Endometrial microvascular endothelial cells (primary cell): ENCODE data around the gene UGT1A9. TPM values are rescaled to one million over a fixed set of nuclear protein-coding genes. Genes with fewer than 3 reads are reported as not detected.

ENCODE experiments used
- in situ Hi-C: cut with HindIII; loops from 2 replicates; pipeline ENCODE4 v1.10.0; 2017; ENCODE audit warnings: low sequenced_read_pairs, low pct_unique_long_range_greater_than_20kb; ENCODE audit errors: inconsistent ontology term
- total RNA-seq: library from RNA; depleted of rRNA; stranded (reverse); fragments of >200 nt; gene quantifications from one replicate; pipeline ENCODE4 v1.2.3, GENCODE V29; 2015; ENCODE audit errors: inconsistent ontology term

UGT1A9 gene
- total RNA-seq, 1 donor from 2014 or later: not detected

DNA sequence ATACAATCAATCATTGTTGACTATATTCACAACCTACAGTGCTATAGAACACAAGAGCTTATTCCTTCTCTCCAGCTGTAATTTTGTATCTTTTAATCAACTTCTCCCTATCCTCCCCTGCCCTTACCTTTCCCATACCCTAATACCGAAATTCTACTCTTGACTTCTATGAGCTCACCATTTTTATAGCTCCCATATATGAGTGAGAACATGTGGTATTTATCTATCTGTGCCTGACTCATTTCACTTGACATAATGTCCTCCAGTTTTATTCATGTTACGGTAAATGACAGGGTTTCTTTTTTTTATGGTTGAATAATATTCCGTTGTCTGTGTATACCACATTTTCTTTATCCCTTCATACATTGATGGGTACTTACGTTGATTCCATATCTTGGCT is 109.1 kb downstream of the UGT1A9 start:
- in situ Hi-C loops: no loop called here

DNA sequence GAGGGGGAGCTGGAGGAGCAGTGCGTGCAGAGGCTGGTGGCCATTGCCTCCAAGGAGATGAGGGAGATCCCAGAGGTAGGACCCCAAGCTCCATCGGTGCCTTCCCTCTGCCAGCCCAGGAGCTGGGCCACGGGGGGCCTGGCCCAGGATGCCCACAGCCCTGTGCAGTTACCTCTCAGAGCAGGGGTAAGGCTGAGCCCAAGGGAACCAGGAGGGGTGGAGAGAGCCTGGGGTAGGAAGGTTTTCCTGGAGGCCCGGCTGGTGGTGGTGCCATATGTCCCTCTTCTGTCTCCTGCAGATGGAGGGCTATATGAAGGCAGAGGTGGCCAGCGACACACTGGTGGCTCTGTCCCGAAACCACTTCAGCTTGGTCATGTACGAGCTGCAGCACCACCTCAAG is 117.9 kb downstream of the UGT1A9 start:
- in situ Hi-C loops: no loop called here

DNA sequence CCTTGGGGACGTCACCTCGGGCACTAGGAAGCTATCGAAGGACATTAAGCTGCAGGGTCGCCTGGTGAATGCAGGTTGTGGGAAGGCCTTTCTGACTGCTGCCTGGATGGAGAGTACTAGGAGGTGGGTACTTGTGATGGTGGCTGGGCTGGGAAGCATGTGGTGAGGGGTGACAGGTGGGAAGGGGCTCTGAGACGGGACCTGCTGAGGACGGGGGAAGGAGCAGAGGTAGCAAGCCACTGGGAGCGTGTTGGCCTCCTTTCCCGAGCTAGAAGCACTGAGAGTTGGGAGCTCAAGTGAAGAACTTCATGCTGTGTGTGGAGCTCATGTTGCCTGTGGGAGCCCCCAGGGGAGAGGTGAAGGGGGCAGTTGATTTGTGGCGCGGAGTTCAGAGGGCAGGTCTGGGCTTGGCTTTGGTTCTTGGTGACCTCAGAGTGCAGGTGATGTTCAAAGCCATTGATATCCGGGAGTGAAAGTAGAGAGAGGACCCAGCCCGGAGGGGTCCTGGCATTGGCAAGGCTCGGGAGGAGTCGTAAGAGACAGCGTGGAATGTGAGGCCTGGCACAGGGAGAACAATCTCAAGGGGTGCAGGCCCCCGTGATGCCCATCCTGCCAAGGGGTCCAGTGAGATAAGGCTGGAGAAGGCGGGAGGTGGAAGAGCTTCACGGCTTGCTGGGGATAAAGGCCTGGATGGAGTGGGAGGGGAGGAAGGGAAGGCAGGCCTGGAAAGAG is 119.6 kb downstream of the UGT1A9 start:
- in situ Hi-C loops: no loop called here

DNA sequence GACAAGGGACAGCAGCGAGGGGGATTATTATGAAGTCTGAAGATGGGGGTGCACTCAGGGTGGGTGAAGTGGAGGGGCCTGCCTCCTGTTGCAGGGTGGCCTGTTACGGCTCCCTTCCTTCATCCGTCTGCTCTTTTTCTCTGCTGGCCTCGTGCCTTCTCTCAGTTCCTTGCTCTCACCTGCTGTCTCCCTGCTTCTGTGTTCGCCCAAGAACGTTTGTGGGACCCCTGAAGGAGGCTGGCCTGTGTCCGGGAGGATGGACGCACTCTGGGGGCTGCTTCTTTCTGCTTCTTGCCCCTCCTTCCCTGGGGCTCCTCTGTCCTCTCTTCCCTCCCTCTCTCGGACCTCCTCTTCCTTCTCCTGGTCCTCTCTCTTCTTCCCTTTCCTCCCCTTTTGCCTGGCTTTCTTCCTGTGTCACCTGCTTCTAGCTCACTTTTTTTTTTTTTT is 120.2 kb downstream of the UGT1A9 start:
- in situ Hi-C loops: no loop called here

DNA sequence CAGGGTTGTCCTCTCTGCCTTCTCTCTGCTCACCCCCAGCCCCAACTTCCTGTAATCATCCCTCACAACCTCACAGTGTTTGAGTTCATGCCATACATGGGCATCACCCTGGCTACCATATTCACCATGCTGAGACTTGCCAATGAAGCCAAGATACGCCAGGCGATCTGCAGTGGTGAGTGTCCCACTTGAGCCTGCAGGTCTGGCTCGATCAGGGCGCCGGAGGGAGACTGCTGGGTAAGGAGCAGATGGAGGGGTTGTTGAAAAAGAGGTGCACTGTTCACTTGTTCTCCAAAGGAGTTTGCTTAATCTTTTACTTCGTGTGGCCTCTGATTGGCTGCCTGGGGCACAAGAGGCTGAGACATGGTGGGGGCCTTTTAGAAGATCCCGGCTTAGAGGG is 121.0 kb downstream of the UGT1A9 start:
- in situ Hi-C loops: no loop called here

DNA sequence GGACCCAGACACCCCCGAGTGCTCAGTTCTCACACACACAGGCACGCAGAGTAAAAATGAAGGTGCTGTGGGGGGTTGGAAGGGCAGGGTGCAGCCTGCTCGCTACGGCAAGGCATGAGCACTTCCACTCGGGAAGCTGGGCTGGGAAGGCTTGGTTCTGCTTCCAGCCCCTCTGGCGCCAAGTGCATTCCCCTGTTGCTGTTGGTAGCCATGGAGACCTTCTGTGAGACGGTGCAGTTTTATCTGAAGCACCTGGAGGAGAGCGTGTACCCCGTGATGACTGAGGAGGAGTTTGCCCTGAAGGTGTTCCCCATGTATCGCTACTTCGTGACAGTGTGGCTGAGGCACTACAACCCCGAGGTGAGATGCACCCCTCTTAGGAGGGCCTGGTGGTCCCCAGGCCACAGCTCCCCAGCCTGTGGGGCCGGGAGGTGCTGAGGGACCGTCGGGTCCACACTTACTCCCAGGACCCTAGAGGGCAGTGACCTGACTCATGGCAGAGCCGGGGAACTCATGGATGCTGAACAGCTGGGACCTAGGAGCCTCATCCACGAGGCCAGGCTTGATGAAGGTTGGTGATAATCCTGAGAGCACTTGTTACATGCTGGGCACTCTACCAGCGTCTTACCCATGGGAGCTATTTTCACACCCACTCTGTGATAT is 121.9 kb downstream of the UGT1A9 start:
- in situ Hi-C loops: no loop called here

DNA sequence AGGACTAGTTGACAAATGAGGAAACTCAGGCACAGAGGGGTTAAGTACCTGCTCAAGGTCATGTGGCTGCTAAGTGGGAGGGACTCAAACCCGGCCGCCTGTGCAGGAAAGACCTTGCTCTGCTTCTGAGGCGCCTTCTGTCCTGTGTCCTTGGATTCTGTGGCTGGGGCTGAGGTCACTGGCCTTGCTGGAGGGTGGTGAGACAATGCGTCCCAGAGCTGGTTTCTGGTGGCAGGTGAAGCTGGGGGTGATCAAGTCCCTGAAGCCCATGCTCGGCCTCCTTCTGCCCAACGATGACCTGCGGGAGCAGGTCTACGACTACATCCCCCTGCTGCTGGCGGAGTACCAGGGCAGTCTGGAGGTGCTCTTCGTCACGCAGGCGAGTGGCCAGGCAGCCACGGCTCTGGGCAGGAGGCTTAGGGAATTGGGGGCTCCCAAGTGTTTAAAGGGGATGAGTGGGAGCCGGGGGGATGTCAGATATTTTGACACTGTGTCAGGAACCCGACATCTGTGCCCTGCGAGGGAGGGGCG is 122.5 kb downstream of the UGT1A9 start:
- in situ Hi-C loops: no loop called here

DNA sequence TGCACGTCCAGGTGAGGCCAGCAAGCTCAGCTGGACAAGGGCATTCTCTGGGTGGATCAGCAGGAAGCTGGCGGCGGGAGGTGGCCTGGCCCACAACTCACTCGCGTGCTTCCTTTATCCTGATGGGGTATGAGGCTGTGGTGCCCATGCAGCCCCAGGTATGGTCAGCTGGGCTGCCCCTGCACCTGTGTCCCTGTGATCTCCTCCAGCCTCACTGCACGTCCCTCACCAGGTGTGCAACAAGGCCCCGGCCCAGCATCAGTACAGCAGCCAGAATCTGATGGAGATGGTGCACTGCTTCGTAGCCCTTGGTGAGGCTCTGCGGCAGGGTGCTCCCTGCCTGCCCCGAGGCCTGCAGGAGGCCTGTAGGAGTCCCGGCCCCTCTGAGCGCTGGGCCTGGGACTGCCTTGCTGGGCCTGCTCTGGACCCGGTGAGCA is 124.1 kb downstream of the UGT1A9 start:
- in situ Hi-C loops: no loop called here

DNA sequence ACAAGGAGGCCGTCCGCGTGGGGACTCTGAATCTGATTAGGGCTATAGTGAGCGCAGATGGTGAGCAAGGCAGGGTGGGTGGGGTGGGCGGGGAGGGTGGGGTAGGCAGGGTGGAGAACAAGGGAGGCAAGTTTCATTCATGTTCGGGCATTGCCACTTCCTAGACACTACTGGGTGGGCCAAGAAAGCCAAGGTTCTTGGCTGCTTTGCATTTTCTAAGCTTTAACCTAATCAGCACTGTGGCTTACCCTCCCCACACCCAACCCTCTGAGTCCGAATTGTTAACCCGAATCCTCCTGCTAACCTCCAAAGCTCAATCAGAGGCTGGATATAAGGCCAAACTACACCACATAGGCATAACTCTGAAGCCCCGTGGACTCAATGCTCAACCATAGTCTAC is 124.6 kb downstream of the UGT1A9 start:
- in situ Hi-C loops: no loop called here

DNA sequence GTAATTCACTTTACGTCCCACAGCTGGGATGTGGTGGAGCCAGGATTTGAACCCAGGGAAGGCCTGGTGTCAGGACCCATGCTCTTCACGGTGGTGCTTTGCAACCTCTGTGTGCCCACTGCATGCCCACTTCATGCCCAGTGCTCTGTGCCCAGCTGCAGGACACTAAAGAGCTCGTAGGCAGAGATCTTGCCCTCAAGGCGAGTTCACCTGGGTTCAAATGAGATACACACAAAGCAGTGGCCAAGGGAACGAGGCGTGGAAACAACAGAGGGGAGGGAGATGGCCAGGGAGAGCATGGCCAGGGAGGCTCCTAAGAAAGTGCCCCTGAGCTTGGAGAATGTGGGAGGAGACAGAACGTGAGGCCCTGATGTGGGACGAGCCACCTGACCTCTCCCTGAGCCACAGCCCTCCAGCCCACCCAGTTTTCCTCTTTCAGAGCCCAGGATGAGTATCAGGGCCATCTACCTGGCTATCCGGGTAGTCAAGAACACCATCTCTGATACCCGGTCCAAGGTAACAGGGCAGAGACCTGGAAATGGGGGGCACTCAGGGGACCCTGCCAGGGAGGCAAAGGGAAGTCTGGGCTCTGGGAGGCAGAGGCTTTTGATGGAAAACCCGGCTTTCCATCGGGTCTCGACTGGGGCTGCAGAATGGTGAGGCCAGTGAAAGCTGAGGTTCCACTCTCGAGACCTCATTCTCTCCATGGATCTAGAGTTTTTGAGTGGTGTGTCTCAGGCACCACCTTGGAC is 126.8 kb downstream of the UGT1A9 start:
- in situ Hi-C loops: no loop called here

DNA sequence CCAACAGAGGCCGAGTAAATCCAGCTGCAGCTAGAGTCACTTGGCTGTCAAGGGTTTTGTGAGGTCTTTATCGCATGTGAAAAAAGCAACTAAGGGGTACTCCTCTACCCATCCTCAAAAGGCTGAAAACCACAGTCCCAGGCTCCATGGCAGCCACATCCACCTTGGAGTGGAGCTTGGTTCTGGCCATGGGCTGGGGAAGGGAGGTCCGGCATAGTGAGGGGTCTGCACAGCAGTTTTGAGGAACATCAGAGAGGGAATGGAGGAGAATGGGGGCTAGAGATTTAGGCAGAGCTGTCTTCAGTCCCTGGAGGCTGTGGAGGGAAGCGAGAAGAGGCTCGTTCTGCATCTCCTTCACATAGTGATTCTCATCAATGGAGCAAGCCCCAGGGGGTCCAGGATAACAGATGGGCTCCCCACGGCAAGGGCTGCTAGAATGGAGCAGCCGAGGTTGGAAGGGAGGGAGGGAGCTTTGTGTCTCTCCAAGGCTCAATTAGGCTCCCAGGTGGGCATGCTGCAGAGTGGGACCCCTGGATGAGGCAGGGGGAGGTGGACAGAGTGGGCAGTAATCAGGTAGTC is 127.5 kb downstream of the UGT1A9 start:
- in situ Hi-C loops: no loop called here

DNA sequence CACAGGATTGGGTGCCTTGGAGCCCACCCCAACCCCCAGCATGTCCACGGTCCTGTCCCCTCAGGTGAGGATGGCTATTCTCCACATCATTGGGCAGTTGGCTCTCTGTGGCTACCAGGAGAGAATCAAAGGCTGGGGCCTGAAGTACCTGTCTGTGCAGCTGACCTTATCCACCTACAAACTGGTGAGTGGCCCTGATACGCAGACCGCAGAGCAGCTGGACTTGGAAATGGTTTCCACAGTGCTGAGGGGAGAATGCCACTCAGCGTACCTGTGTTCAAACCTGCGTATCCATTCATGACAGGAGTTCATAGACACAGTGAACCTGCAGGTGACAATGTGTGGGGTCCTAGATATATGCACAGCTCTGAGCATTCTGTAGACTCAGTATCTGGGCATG is 128.0 kb downstream of the UGT1A9 start:
- in situ Hi-C loops: no loop called here

DNA sequence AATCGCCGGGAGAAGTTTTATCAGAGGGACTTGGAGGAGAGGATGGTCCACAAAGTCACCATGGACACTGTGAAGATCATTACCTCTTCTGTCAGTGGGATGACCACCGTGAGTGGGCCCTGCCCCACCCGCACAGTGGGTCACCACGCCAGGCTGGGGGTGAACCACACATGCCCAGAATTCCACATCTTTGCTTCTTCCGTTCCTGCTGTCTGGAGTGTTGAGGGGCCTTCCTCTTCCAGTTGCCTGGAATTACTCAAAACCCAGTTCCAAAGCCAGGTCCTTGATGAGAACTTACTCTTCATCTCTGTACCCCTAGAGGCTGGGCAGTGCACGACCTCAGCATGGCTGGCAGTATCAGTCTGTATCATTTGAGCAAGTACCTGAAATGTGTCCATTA is 128.5 kb downstream of the UGT1A9 start:
- in situ Hi-C loops: no loop called here

DNA sequence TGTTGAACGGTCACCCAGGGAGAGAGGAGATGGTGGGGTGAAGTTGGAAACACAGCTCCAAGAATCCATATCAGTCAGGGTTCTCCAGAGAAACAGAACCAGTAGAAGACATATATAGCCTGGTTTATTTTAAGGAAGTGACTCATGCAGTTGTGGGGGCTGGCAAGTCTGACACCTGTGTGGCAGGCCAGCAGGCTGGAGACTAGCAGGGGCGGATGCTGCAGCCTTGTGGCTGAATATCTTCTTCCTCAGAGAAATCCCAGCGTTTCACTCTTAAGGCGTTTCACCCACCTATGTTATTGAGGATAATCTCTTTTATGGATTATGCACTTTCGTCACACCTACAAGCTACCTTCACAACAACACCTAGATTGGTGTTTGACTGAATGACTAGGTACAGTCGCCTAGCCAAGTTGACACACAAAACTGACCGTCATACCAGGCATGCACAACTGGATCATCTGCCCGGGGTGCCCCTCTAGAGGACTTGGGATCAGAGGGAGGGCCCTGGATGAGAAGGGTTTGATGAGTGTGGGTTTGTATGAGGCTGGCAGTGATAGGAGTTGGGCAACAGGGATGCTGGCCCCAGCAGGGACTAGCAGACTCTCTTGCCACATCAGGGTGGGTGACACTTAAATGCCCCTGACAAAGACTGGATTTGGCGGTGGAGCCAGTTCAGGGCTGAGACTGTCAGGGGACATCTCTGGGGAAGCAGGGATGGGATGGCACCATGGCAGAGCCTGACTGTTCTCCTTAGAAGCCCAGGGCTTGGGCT is 129.8 kb downstream of the UGT1A9 start:
- in situ Hi-C loops: no loop called here

DNA sequence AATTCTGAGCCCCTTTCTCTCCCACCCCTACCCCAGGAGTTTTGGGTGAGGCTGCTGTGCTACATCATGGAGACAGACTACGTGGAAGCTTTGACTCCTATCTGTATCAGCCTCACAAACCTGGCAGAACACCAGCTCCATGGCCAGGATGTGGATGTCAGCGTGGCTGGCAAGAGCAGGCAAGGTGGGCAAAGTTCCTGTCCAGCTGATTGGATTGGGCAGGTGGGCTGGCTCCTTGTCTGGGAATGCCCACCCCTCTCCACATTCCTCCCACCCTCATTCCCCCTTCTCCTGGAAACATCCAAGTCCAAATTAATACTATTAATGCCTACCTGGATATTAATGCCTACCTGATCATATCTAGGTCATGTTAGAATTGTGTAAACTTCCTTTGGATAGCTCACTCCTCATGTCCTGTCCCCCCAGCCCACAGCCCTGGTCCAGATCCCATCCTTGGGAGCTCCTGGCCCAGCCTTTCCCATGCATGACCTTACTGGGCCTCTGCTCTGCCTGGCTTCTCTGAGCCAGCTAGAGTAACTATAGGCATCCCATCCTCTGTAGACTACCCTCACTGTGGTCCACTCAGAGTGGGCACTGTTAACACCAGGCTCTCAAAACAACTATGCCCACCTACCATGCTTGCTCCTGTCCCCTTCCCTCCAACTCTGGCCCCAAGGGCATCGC is 130.6 kb downstream of the UGT1A9 start:
- in situ Hi-C loops: no loop called here

DNA sequence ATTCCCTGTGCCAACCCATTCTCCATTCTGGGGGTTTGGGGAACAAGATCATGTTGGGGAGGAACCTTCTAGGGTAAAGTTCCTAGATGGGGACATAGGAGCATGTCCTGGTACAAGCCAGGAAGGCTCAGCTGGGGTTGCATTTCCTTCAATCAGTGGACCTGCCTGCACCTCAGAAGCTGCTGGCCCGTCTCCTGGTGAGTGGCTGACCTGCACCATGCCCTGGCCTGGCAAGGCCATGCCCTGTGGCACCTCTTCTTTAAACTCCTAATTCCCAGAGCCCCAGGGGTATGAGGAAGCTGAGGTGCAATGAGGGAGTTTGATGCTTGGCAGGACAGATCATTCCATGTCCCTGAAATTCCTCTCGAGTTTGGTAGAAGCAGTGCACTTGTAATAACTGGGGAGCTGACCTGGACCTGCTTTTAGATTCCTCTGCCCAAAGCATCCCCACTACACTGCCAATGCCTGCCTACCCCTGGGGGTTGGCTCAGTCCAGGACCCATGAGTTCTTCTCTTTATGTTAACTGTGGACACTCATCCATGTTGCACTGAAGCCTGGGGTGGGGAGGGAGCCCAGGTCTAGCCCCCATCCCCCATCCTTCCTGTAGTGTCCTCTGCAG is 131.7 kb downstream of the UGT1A9 start:
- in situ Hi-C loops: no loop called here

DNA sequence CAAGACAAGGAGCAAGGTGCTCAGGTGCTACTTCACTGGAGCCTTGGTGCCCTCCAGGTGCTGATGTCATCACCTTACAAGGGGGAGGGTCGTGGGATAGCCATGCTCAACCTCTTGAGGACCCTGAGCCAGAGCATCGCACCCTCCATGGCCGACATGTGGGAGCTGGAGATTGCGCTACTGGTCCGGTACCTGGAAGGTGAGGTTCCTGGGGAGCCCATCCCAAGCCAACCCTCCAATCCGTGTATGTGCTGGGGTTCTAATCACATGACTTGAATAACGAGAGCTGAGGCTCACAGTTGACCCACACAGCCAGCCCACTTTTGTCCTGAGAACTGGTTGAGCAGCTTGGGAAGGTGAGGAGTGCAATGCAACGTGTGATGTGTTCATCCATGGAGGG is 132.3 kb downstream of the UGT1A9 start:
- in situ Hi-C loops: no loop called here
